BE2C (cell line): ENCODE measurements around the gene CORIN.

ENCODE experiments used
- DNase-seq: peaks from one replicate; pipeline ENCODE4 v3.0.0-alpha.2; 2020
- H3K27me3 ChIP-seq: fragments of 250-450 bp; sonication (Bioruptor Pico); 2 replicates; pipeline ENCODE4 v1.5.1; 2020; ENCODE audit warnings: mild to moderate bottlenecking
- H3K36me3 ChIP-seq: fragments of 250-450 bp; sonication (Bioruptor Pico); 2 replicates; pipeline ENCODE4 v1.5.1; 2020; ENCODE audit warnings: mild to moderate bottlenecking
- H3K4me1 ChIP-seq: fragments of 250-450 bp; sonication (Bioruptor Pico); 2 replicates; pipeline ENCODE4 v1.5.1; 2020
- H3K4me3 ChIP-seq: 2 replicates; pipeline ENCODE4 v1.5.1; 2011; ENCODE audit warnings: low read depth, low read length
- H3K9me3 ChIP-seq: fragments of 250-450 bp; sonication (Bioruptor Pico); 2 replicates; pipeline ENCODE4 v1.5.1; 2020
- TF ChIP-seq, protein P1 (sequence below): IDR thresholded peaks from 2 replicates; pipeline ENCODE4 v1.5.1; 2012; ENCODE audit warnings: mild to moderate bottlenecking, low read depth, low read length

CORIN gene

DNA sequence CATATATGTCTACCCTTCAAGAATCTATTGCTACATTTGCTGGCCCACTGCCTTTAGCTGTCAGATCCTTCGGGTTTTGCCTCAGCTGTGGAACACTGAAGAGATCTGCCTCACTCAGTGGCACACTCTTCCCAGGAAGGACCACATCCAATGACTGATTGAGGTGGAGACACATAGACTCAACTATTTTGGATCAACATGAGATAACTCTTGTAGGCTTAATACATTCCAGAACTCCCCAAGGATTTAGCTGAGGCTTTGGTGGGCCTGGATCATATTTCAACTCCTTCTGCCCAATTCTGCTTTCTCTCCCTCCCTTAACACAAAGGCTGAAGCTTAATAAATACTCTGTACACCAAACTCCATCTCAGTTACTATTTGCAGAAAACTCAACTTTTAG is 100.5 kb downstream of the CORIN start:
- Histone ChIP-seq H3K4me1 (no peaks in the 10 kb centered on the region), H3K4me3 (no peak overlapping the region), H3K36me3 (no peaks in the 10 kb centered on the region), H3K27me3 (no peaks in the 10 kb centered on the region), H3K9me3 (no peaks in the 10 kb centered on the region)
- DNase-seq, result no peak
- TF ChIP-seq, protein P1, sequence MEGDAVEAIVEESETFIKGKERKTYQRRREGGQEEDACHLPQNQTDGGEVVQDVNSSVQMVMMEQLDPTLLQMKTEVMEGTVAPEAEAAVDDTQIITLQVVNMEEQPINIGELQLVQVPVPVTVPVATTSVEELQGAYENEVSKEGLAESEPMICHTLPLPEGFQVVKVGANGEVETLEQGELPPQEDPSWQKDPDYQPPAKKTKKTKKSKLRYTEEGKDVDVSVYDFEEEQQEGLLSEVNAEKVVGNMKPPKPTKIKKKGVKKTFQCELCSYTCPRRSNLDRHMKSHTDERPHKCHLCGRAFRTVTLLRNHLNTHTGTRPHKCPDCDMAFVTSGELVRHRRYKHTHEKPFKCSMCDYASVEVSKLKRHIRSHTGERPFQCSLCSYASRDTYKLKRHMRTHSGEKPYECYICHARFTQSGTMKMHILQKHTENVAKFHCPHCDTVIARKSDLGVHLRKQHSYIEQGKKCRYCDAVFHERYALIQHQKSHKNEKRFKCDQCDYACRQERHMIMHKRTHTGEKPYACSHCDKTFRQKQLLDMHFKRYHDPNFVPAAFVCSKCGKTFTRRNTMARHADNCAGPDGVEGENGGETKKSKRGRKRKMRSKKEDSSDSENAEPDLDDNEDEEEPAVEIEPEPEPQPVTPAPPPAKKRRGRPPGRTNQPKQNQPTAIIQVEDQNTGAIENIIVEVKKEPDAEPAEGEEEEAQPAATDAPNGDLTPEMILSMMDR, result no peak

DNA sequence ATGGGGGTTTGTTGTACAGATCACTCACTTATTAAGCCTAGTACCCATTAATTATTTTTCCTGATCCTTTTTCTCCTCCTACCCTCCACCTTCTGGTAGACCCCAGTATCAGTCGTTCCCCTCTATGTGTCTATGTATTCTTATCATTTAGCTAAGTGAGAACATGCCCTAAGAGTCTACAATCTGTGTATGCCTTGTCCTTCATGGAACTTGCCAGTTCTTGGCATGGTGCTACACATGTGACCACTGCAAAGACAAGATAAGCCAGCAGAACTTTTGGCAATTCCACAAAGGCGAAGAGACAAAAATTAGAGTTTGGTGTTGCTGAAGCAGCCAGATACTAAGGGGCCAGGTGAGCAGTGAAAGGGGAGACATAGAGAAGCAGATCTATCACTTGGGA is 101.3 kb downstream of the CORIN start:
- Histone ChIP-seq H3K27me3 (no peaks in the 10 kb centered on the region), H3K36me3 (no peaks in the 10 kb centered on the region), H3K9me3 (no peaks in the 10 kb centered on the region), H3K4me3 (no peak overlapping the region), H3K4me1 (no peaks in the 10 kb centered on the region)
- TF ChIP-seq, protein P1, result no peak
- no peak for DNase-seq

DNA sequence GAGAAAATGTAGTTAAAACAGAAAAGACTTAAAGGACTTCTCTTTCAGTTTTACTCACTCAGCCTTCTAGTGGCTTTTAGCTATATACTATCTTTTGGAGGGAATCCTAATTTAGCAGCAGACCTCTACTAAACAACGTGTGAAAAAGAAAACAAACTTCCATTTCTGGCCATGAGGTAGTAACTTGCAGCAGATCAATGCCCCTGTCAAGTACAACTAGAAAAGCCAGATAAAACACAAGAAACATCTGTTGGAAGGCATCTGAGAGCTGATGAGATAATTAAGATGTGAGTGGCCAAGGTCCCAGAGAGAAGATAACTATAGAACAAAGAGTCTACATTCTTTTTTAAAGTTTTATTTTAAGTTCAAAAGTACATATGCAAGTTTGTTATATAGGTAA is 101.7 kb downstream of the CORIN start:
- Histone ChIP-seq H3K9me3 (no peaks in the 10 kb centered on the region), H3K36me3 (no peaks in the 10 kb centered on the region), H3K27me3 (no peaks in the 10 kb centered on the region), H3K4me1 (no peaks in the 10 kb centered on the region), H3K4me3 (no peak overlapping the region)
- DNase-seq, result no peak
- TF ChIP-seq, protein P1, result no peak

DNA sequence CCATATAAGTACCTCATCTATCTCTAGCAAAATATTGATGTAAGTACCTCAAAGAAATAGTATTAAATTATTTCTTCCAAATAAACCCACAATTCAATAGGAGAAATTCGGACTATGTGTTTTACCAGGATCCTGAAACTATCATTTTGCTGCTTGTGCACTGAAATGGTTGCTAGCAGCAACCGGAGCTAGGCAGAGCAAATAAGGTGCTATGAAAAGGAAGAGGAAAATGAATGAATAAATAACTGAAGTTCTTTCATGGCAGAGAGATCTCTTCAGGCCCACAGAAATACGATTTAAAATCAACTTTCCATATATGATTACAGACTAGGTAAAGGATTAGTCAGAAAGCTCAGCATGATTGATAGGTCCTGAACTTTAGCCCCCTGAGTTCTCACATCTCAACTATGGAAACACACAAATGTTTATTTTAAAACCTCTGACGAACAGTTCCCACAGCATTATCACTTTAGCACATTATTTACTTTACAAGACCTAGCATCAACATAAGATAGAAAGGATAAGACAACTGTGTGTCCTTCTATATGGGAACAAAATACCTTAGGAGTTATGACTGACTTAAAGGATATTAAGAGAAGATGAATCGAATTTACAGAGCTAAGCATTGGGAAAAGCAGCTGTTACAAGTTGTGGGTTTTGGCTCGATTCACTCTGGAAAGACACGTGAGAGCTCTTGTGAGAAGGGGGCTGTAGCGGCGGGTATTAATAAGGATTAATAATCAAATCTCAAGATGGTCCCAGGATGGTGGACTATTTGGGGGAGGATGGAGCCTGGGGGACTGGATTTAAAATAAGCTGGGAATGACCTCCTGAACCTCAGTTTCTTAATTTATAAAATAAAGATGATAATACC is 104.3 kb downstream of the CORIN start:
- no peak for DNase-seq
- Histone ChIP-seq H3K36me3 (no peaks in the 10 kb centered on the region), H3K27me3 (no peaks in the 10 kb centered on the region), H3K4me1 (no peaks in the 10 kb centered on the region), H3K9me3 (no peaks in the 10 kb centered on the region), H3K4me3 (no peak overlapping the region)
- TF ChIP-seq, protein P1, result no peak

DNA sequence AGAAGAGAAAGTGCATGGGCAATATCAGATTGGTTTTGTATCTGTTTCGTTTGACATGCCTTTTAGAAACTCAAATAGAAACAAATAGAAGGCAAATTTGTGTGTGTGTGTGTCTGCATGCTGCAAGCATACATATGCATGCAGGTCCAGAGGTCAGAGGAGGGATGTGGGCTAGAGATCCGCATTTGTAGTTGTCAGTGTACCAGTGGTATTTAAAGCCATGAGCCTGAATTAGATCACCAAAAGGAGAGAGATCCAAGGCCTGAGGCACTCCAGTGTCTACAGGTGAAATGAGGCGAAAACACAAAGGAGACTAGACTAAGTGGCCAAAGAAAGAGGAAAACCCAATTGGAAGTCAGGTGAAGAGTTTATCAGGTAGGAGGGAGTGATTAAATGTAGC is 106.7 kb downstream of the CORIN start:
- TF ChIP-seq, protein P1, result no peak
- no peaks in the 10 kb centered on the region for H3K27me3 ChIP-seq
- no peak for DNase-seq
- no peaks in the 10 kb centered on the region for H3K9me3 ChIP-seq
- no peaks in the 10 kb centered on the region for H3K36me3 ChIP-seq
- H3K4me1 ChIP-seq, result no peaks in the 10 kb centered on the region
- H3K4me3 ChIP-seq, result no peak overlapping the region

DNA sequence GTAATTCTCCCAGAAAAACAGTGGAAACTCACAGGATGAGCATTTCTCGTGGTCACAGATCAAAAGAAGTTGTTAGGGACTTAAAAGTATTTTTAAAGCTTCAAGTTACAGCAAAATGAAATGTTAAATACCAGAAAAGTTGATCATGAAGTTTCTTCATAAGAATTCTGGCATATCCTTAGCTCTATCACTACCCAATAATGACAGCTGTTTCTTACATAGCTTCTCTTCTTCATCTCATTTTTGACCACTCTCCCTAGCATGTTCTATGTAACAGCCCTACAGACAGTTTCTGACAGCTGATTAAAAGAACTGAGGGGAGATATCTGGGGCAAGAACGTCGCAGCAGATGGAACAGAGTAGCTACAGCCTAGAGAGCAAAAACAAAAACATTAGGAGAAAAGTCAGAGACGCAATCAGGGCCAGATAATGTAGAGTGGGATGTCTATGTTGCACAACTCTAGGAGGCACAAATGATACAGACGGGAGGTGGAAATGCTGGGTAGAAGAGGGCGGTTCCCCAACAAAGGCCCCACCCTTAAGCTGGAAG is 108.7 kb downstream of the CORIN start:
- no peak overlapping the region for H3K4me3 ChIP-seq
- TF ChIP-seq, protein P1, result no peak
- no peaks in the 10 kb centered on the region for H3K9me3 ChIP-seq
- no peaks in the 10 kb centered on the region for H3K4me1 ChIP-seq
- H3K27me3 ChIP-seq, result no peaks in the 10 kb centered on the region
- H3K36me3 ChIP-seq, result no peaks in the 10 kb centered on the region
- DNase-seq, result no peak
